HG03135 (cell line): ENCODE data around the gene MZT1.
"Not testable (repeated sequence)": the region's sequence is repeated elsewhere in the genome, so short reads cannot be mapped to it uniquely, and the experiment has no call there.

ENCODE experiments used
- ATAC-seq: cut with Tn5 transposase; IDR thresholded peaks from one replicate; pipeline ENCODE4 v1.9.1; 2021; ENCODE audit warnings: mild to moderate bottlenecking, moderate library complexity; ENCODE audit not compliant: unreplicated experiment

The MZT1 gene, protein sequence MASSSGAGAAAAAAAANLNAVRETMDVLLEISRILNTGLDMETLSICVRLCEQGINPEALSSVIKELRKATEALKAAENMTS

GRCh38 chr13:72727417-72728289, at the start of gene MZT1, which contains the start of gene BORA:
MZT1 (minus strand) TSS chr13:72727629; CDS start chr13:72727602, 27 bp downstream.
BORA (plus strand) TSS chr13:72727923; CDS start chr13:72728941, 1,018 bp downstream.
- peak; percentile 97 for ATAC-seq

- ATAC-seq = no peak
Observed at GRCh38 chr13:72774019-72774418, 46.6 kb upstream of the MZT1 start.

GRCh38 chr13:72763411-72763810, 36.0 kb upstream of the MZT1 start:
- no peak for ATAC-seq

DNA sequence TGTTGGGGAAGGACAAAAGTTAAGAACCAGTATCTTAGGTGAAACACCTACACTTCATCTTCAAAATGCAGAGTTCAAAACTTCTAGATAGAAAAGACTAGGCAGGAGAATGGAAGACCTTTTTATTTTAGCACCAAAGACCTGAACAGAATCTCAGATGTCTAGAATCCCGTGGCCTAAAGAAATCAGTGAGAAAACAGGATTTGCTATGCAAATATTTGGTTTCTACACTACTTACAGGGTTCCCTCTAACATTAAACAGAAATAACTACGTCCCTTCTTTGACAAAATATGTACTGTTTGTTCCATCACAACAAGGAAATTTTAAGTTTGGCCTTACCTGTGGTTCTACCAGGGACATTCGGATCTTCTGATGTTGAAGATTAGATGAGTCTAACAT, 32.8 kb upstream of the MZT1 start:
- ATAC-seq = no peak

- no peak for ATAC-seq
Observed at GRCh38 chr13:72757792-72758535, 30.5 kb upstream of the MZT1 start.

GRCh38 chr13:72754111-72754510, 26.7 kb upstream of the MZT1 start:
- no peak for ATAC-seq

- ATAC-seq = no peak
Observed at GRCh38 chr13:72751220-72751619, 23.8 kb upstream of the MZT1 start.

DNA sequence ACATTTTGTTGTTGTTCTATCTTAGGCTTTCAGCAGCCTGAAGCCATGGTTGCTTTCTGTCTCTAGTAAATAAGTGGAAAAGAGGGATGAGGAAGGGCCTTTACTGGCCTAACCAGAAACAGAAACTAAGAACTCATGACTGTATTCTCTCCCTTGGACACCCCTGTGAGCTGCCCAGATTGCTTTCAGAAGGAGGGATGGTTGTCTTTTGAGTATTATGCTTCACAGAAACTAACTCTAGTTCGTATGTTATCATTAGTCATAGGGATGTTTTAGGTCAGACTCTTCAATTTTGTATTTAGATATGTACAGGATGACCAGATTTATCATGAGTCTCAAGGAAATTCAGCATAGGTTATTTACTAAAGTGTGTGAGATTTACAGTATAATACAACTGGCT, 17.8 kb upstream of the MZT1 start:
- no peak for ATAC-seq

DNA sequence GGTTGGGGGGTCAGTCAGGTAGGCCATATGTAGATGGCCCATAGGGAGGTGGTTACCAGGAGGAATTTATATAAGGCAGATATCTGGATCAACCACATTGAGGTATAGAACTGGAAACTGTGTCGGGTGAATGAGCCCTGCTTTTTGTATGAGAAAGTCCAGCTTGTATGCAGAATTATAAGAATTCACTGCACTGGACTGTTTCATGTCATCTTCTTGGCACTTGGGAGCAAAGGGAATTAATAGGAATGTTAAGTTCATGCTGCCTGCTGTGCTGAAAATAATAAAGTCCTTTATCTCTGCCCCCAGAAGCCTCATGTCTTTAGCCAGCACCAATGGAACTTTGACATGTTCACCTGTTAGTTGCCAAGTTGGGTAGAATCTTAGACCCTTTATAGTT, 12.6 kb upstream of the MZT1 start:
- ATAC-seq = no peak

GRCh38 chr13:72737033-72737432, 9.6 kb upstream of the MZT1 start:
- ATAC-seq = no peak

DNA sequence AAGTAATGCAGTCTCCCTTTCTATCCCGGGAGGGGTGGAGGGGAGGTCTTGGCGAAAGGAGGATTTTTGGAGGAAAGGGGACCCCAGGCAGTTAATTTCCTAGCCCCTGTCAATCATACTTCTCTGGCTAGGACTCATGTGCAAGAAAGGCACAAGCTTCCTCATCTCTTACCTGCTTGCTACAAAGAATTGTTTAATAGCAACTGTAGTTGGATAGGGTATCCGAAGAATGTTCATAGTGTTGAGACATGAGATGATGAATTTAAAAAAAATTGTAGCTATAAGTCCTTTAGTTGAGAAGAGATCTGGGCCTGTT, 819 bp upstream of the MZT1 start:
- ATAC-seq = no peak

- peak; percentile 34 for ATAC-seq
Observed at GRCh38 chr13:72726726-72727416, 558 bp downstream of the MZT1 start.

DNA sequence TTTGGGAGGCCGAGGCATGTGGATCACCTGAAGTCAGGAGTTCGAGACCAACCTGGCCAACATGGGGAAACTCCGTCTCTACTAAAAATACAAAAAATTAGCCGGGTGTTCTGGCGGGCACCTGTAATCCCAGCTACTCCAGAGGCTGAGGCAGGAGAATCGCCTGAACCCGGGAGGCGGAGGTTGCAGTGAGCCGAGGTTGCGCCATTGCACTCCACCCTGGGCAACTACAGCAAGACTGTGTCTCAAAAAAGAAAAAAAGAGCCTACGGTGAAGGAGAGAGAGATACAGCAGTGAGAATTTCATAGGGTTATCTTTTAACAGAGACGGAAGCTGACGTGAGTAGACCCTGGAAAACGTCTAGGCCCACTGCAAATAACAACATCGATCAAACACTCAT, 1.2 kb downstream of the MZT1 start:
- ATAC-seq = not testable (repeated sequence)

DNA sequence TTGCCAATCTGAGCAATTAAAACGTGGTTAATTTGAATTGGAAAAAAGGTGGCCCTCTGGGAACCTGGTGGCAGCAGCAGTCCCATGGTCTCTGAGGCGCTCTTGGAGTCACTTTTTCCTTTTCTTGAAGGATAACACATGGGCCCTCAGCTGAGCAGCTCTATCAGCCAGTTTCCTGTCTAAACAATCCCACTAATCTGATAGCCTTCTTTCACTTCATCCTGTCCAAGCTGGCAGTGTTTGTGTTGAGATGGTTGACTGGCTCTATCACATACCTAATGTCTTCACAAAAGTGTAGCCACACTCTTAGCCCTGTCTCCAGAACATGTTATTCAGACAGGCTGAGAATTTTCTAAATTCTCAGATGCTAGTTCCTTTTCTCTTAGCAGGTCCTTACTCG, 10.7 kb downstream of the MZT1 start:
- ATAC-seq = no peak

GRCh38 chr13:72700509-72700908, 26.9 kb downstream of the MZT1 start:
- no peak for ATAC-seq

- ATAC-seq = no peak
Observed at GRCh38 chr13:72698164-72698563, 29.3 kb downstream of the MZT1 start.

DNA sequence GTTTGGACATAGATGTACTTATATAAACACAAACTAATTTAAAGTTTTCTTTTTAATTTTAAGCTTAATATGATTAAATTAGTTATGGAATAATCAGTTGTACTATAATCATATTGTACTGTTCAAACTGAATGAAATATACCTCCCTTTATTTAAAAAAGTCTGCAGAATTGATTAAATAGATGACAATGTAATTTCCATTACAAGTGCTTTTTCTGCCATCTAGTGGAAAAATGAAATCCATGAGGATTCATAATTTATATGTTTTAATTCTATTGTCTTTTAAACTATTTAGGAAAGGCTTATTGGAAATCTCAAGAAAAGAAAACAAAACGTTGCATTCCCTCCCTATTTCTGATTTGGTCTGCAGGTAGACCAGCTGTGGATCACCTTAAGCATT, 30.9 kb downstream of the MZT1 start:
- ATAC-seq = no peak

- no peak for ATAC-seq
Observed at GRCh38 chr13:72694314-72694713, 33.1 kb downstream of the MZT1 start.

DNA sequence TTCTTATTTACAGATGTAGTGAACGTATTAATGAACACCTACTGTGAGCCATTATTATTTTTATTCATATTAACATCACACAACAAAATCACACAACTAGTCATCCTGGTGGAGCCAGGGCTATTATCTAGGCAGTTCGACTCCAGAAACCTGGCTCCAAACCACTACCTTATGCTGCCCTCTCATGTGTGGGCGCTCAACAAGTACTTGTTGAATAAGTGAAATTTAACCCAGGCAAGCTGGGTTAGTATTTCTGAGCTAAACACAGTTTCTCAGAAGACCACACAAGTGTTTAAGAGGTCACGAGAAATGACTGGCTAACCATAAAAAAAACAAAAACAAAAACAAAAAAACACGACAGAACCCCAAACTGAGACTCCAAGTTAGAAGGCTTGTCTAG, 33.6 kb downstream of the MZT1 start:
- ATAC-seq = no peak

DNA sequence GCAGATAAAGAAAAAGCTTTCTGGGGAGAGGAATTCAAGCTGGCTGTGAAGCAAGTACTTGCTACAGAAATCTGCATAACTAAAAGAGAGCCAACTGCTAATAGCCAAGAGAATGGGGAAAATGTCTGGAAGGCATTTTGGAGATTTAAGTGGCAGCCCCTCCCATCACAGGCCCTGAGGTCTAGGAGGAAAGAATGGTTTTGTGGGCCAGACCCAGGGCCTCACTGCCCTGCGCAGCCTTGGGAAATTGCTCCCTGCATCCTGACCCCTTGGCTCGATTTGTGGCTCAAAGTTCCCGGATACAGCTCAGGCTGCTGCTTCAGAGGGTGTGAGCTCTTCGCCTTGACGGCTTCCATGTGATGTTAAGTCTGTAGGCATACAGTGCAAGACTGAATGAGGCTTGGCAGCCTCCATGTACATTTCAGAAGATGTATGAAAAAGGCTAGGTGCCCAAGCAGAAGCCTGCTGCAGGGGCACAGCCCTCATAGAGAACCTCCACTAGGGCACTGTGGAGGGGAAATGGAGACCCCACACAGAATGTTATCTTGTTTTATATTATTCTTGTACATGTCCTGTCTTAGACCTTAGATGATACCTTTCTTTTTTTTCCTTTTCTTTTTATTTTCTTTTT, 34.4 kb downstream of the MZT1 start:
- ATAC-seq = no peak

DNA sequence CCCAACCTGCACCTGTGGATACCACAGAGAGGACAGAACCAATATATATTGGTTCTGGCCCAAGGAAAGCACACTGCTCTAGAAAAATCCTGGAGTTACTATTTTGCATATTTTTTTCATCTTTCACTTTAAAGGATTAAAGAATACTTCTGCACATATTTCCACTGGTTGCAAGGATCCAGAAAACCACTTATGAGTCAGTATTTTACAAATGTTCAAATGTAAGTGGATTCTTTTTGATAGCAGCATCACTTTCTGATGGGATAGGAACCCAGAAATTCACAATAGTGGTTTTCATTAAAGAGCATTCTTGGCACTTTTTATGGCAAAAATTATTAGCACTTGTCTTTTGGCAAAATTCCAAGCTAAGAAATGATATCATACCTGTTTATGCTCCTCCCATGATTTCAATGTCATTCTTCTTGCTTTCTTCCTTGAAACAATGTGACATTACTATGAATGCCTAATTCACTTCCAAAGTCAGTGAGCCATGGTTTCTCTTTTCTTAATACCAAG, 38.2 kb downstream of the MZT1 start:
- ATAC-seq = no peak
